ENCODE data around the gene CNTRL.

DNA sequence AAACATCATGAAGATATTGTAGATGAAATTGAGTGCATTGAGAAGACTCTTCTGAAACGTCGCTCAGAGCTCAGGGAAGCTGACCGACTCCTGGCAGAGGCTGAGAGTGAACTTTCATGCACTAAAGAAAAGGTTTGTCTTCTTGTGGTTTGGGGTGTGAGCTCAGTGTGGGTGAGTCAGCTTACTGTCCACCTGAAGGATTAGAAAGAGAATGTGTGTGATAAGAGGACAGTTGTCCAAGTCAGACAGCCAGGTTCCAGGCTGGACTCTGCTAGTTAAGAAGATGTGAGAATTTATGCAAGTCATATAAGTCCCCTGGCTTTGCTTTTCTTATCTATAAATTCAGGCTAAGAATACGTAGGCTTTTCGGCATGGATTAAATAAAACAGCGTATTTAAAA is 80.0 kb downstream of the CNTRL start:
- TF ChIP-seq, protein P1, sequence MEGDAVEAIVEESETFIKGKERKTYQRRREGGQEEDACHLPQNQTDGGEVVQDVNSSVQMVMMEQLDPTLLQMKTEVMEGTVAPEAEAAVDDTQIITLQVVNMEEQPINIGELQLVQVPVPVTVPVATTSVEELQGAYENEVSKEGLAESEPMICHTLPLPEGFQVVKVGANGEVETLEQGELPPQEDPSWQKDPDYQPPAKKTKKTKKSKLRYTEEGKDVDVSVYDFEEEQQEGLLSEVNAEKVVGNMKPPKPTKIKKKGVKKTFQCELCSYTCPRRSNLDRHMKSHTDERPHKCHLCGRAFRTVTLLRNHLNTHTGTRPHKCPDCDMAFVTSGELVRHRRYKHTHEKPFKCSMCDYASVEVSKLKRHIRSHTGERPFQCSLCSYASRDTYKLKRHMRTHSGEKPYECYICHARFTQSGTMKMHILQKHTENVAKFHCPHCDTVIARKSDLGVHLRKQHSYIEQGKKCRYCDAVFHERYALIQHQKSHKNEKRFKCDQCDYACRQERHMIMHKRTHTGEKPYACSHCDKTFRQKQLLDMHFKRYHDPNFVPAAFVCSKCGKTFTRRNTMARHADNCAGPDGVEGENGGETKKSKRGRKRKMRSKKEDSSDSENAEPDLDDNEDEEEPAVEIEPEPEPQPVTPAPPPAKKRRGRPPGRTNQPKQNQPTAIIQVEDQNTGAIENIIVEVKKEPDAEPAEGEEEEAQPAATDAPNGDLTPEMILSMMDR (IDR thresholded peaks at IDR 0.05): no peak
- TF ChIP-seq POLR2A (IDR thresholded peaks at IDR 0.05) (no peak), EP300 (IDR thresholded peaks at IDR 0.05) (no peak)

Measured in tibial nerve (tissue), 4 donors.